IMR-90 (cell line): ENCODE measurements around the gene TNFRSF4. TPM values are rescaled to one million over a fixed set of nuclear protein-coding genes. Genes with fewer than 3 reads are reported as not detected.

Experiments
- ATAC-seq: fragments of 200-7000 bp; cut with Tn5 transposase; 2 replicates; pipeline ENCODE4 v1.9.1; 2020; ENCODE audit warnings: low read depth, mild to moderate bottlenecking, moderate library complexity
- BruUV-seq: library from RNA; stranded (reverse); fragments of 400-500 nt; replicated peaks from 2 replicates; lab custom pipeline; 2021; lab: Mats Ljungman, UMichigan
- CTCF ChIA-PET: fragments of 300-600 bp; formaldehyde crosslinking; extraction: SDS; loops from one replicate; lab custom pipeline; 2021; ENCODE audit warnings: antibody characterized with exemption; lab: Yijun Ruan, JAX
- POLR2A ChIA-PET: fragments of 300-600 bp; sonication (Branson Sonifier 250); formaldehyde crosslinking; loops from one replicate; lab custom pipeline; 2022; ENCODE audit warnings: antibody characterized with exemption; ENCODE audit not compliant: unreplicated experiment; lab: Charles Lee
- DNase-seq: peaks from one replicate; pipeline ENCODE4 v3.0.0; 2013
- H2AFZ ChIP-seq: replicated peaks from 2 replicates; pipeline ENCODE3; 2013; ENCODE audit warnings: low read length, mild to moderate bottlenecking; ENCODE audit not compliant: poor library complexity
- H2AK5ac ChIP-seq: 2 replicates; pipeline ENCODE4 v1.6.1; 2013; ENCODE audit warnings: low read depth, low read length, inconsistent platforms
- H2AK9ac ChIP-seq: replicated peaks from 2 replicates; pipeline ENCODE3; 2013; ENCODE audit warnings: mild to moderate bottlenecking, low read depth, low read length, moderate library complexity; ENCODE audit not compliant: poor library complexity
- H2BK120ac ChIP-seq: 2 replicates; pipeline ENCODE4 v1.6.1; 2013; ENCODE audit warnings: low read depth, low read length, inconsistent platforms
- H2BK15ac ChIP-seq: 3 replicates; pipeline ENCODE4 v1.6.1; 2013; ENCODE audit warnings: low read depth, low read length, inconsistent platforms
- H2BK20ac ChIP-seq: 2 replicates; pipeline ENCODE4 v1.6.1; 2013; ENCODE audit warnings: low read depth, mild to moderate bottlenecking, inconsistent platforms, low read length, moderate library complexity
- H2BK5ac ChIP-seq: 2 replicates; pipeline ENCODE4 v1.6.1; 2013; ENCODE audit warnings: mild to moderate bottlenecking, low read depth, low read length, inconsistent platforms; ENCODE audit not compliant: poor library complexity, severe bottlenecking
- H3K14ac ChIP-seq: replicated peaks from 2 replicates; pipeline ENCODE4 v1.6.1; 2013; ENCODE audit warnings: low read depth, low read length, inconsistent platforms
- H3K18ac ChIP-seq: 2 replicates; pipeline ENCODE4 v1.6.1; 2013; ENCODE audit warnings: low read depth, low read length, control low read depth
- H3K23ac ChIP-seq: 2 replicates; pipeline ENCODE4 v1.6.1; 2013; ENCODE audit warnings: low read depth, low read length, inconsistent platforms
- H3K27ac ChIP-seq: 2 replicates; pipeline ENCODE4 v1.5.1; 2013; ENCODE audit warnings: mild to moderate bottlenecking, control low read depth, low read length; ENCODE audit not compliant: insufficient read depth
- H3K27me3 ChIP-seq: 2 replicates; pipeline ENCODE4 v1.6.1; 2013; ENCODE audit warnings: low read length; ENCODE audit not compliant: control insufficient read depth, insufficient read depth
- H3K36me3 ChIP-seq: 2 replicates; pipeline ENCODE4 v1.6.1; 2013; ENCODE audit warnings: low read length, mixed read lengths; ENCODE audit not compliant: control insufficient read depth, insufficient read depth
- H3K4ac ChIP-seq: 2 replicates; pipeline ENCODE4 v1.6.1; 2013; ENCODE audit warnings: low read depth, low read length, inconsistent platforms
- H3K4me1 ChIP-seq: 2 replicates; pipeline ENCODE4 v1.6.1; 2013; ENCODE audit warnings: low read length, mixed read lengths; ENCODE audit not compliant: control insufficient read depth, insufficient read depth
- H3K4me2 ChIP-seq: 2 replicates; pipeline ENCODE4 v1.6.1; 2013; ENCODE audit warnings: low read depth, mild to moderate bottlenecking, control low read depth, low read length, moderate library complexity
- H3K4me3 ChIP-seq: 2 replicates; pipeline ENCODE4 v1.5.1; 2013; ENCODE audit warnings: low read depth, mild to moderate bottlenecking, control low read depth, low read length, moderate library complexity; ENCODE audit not compliant: insufficient read depth
- H3K56ac ChIP-seq: 2 replicates; pipeline ENCODE4 v1.6.1; 2013; ENCODE audit warnings: low read length, inconsistent platforms; ENCODE audit not compliant: insufficient read depth; ENCODE audit errors: extremely low read depth
- H3K79me1 ChIP-seq, 2 experiments: 2 replicates each; pipeline ENCODE4 v1.6.1; 2013; ENCODE audit warnings: low read length in 2 of 2, inconsistent platforms in 1 of 2, low read depth in 1 of 2
- H3K9ac ChIP-seq: 2 replicates; pipeline ENCODE4 v1.6.1; 2013; ENCODE audit warnings: low read depth, low read length, control low read depth
- H3K9me1 ChIP-seq: 2 replicates; pipeline ENCODE4 v1.6.1; 2013; ENCODE audit warnings: low read length, inconsistent platforms; ENCODE audit not compliant: insufficient read depth
- H3K9me3 ChIP-seq: 2 replicates; pipeline ENCODE4 v1.6.1; 2013; ENCODE audit warnings: low read length; ENCODE audit not compliant: control insufficient read depth, insufficient read depth
- H4K20me1 ChIP-seq: 2 replicates; pipeline ENCODE4 v1.6.1; 2013; ENCODE audit warnings: low read length, inconsistent platforms; ENCODE audit not compliant: insufficient read depth
- H4K5ac ChIP-seq: 2 replicates; pipeline ENCODE4 v1.6.1; 2013; ENCODE audit warnings: mild to moderate bottlenecking, low read depth, low read length, control low read depth
- H4K8ac ChIP-seq, 2 experiments: 2 replicates each; pipeline ENCODE4 v1.6.1; 2013; ENCODE audit warnings: low read depth in 2 of 2, low read length in 2 of 2, control low read depth in 1 of 2, inconsistent platforms in 1 of 2
- H4K91ac ChIP-seq: 2 replicates; pipeline ENCODE4 v1.6.1; 2013; ENCODE audit warnings: low read depth, low read length, inconsistent platforms; ENCODE audit not compliant: insufficient read depth
- CHD1 ChIP-seq: IDR thresholded peaks from 2 replicates; pipeline ENCODE4 v1.6.1; 2012; ENCODE audit warnings: low read depth, low read length, improper control_type of control experiment
- CTCF ChIP-seq: conservative IDR thresholded peaks from 2 replicates; pipeline ENCODE4 v1.5.1; 2012; ENCODE audit warnings: mild to moderate bottlenecking, low read depth, low read length, improper control_type of control experiment
- MXI1 ChIP-seq: IDR thresholded peaks from 2 replicates; pipeline ENCODE4 v1.6.1; 2012; ENCODE audit warnings: low read depth, mild to moderate bottlenecking, low read length, moderate library complexity, borderline replicate concordance
- NFE2L2 ChIP-seq: fragments of 150-350 bp; IDR thresholded peaks from 2 replicates; pipeline ENCODE4 v1.6.1; 2016; ENCODE audit warnings: low read depth, mild to moderate bottlenecking, low read length
- RAD21 ChIP-seq: IDR thresholded peaks from 2 replicates; pipeline ENCODE4 v1.6.1; 2012; ENCODE audit warnings: low read length, improper control_type of control experiment
- RCOR1 ChIP-seq: IDR thresholded peaks from 2 replicates; pipeline ENCODE4 v1.6.1; 2012; ENCODE audit warnings: mild to moderate bottlenecking, low read length, improper control_type of control experiment; ENCODE audit not compliant: insufficient replicate concordance
- RFX5 ChIP-seq: IDR thresholded peaks from 2 replicates; pipeline ENCODE4 v1.8.0; 2012; ENCODE audit warnings: low read depth, mild to moderate bottlenecking, low read length, moderate library complexity
- SMC3 ChIP-seq: fragments of 150-350 bp; IDR thresholded peaks from 2 replicates; pipeline ENCODE4 v1.6.1; 2016; ENCODE audit warnings: low read depth, mild to moderate bottlenecking, antibody characterized with exemption, low read length, moderate library complexity
- WGBS, 2 experiments: methylation state at CpG; one replicate each; pipeline versions ENCODE4 v1.1.5 to v1.1.7; 2013; ENCODE audit warnings: missing lambda C conversion rate in 2 of 2; ENCODE audit not compliant: insufficient read length in 1 of 2; ENCODE audit errors: extremely low coverage in 2 of 2; 5-methylcytosine and 5-hydroxymethylcytosine counted together
- dilution Hi-C: fragments of 300-500 bp; cut with HindIII; formaldehyde crosslinking; loops from one replicate; pipeline ENCODE4 v1.14.3; 2018; ENCODE audit warnings: low sequenced_read_pairs; ENCODE audit not compliant: unreplicated experiment
- in situ Hi-C: fragments of 300-500 bp; cut with MboI; formaldehyde crosslinking; loops from 3 replicates; pipeline ENCODE4 v1.14.3; 2019; ENCODE audit warnings: low sequenced_read_pairs, inconsistent platforms, mixed read lengths
- intact Hi-C: fragments of 100-400 bp; cut with micrococcal nuclease; formaldehyde crosslinking; loops from 2 replicates; pipeline ENCODE4 v1.10.0; 2022
- polyA plus RNA-seq, 3 experiments: library from polyadenylated mRNA; depleted of rRNA; stranded (reverse); fragments of >200 nt; gene quantifications; 2 replicates each; pipeline ENCODE4 v1.2.3, GENCODE V29; 2012; ENCODE audit warnings: low replicate concordance in 1 of 3
- total RNA-seq: library from RNA; depleted of rRNA; stranded (reverse); fragments of >200 nt; gene quantifications from 2 replicates; pipeline ENCODE4 v1.2.3, GENCODE V29; 2012
- TF ChIP-seq, protein P1 (sequence below): fragments of 150-350 bp; IDR thresholded peaks from 2 replicates; pipeline ENCODE4 v1.6.1; 2016; ENCODE audit warnings: low read depth, mild to moderate bottlenecking, low read length, moderate library complexity, borderline replicate concordance

TNFRSF4 gene
- total and polyA plus RNA-seq, 2 of the 4 experiments (the other 2 are of a cell fraction): 0.15 TPM; not detected in 1

DNA sequence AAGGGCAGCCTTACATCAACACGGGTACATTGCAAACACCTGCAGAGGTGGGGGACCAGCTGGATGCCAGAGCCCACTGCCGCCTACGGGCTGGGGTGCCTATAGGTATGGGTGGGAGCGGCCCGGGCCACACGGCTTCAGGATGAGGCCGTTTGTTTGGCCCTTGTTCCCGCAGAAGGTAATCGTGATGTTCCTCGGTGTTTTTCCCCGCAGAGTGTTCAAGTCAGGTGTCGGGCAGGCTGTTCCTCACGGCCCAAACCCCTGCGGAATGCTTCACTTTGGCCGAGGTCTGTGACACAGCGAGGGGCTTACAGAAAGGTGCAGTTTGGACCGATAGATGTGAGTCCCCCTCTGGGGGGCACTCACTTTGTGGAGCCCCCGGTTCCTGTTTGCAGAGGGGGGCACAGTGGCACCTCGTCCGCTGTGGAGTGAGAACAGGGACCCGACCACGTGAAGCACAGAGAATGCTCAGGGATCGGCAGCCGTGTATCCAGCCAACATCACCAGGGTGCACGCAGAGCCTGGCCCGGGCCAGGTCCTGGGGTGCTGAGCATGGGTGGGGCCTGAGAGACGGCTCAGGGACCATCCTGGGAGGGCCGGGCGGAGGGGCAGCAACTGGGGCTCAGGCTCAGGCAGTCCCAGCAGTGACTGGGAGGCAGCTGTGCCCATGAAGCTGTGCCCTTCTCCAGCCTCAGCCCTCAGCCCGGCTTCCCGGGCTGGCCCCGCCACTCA, 40.7 kb downstream of the TNFRSF4 start:
- CTCF ChIA-PET: no interaction called here
- Histone ChIP-seq H2AK9ac (peak overlapping the region; percentile 37), H2BK15ac (no peak overlapping the region), H3K27ac (no peak overlapping the region), H3K14ac (no peak overlapping the region), H4K5ac (no peak overlapping the region), H2BK20ac (no peak overlapping the region), H2AFZ (peak overlapping the region; percentile 32), H2BK120ac (no peak overlapping the region), H3K4ac (no peak overlapping the region), H4K20me1 (no peaks in the 10 kb centered on the region; the same call in 1 of the 2 replicates), H3K36me3 (no peaks in the 10 kb centered on the region), H3K9me3 (peaks cover 6% of the 10 kb centered on the region), H3K23ac (no peak overlapping the region), H3K4me3 (no peak overlapping the region), H3K9me1 (no peaks in the 10 kb centered on the region), H2BK5ac (no peak overlapping the region), H2AK5ac (no peak overlapping the region), H3K18ac (no peak overlapping the region), H3K56ac (no peak overlapping the region), H4K8ac (no peak overlapping the region), H3K27me3 (peaks cover 77% of the 10 kb centered on the region), H3K79me1 (no peaks in the 10 kb centered on the region), H4K91ac (no peak overlapping the region), H3K4me2 (no peak overlapping the region), H3K9ac (no peak overlapping the region), H3K4me1 (no peaks in the 10 kb centered on the region)
- intact Hi-C loops: no loop called here
- TF ChIP-seq NFE2L2 (no peak), SMC3 (no peak), MXI1 (no peak), CTCF (no peak), CHD1 (no peak), RCOR1 (no peak), RFX5 (no peak), RAD21 (no peak)
- TF ChIP-seq, protein P1, sequence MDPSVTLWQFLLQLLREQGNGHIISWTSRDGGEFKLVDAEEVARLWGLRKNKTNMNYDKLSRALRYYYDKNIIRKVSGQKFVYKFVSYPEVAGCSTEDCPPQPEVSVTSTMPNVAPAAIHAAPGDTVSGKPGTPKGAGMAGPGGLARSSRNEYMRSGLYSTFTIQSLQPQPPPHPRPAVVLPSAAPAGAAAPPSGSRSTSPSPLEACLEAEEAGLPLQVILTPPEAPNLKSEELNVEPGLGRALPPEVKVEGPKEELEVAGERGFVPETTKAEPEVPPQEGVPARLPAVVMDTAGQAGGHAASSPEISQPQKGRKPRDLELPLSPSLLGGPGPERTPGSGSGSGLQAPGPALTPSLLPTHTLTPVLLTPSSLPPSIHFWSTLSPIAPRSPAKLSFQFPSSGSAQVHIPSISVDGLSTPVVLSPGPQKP: no peak
- BruUV-seq: no TSS peak
- POLR2A ChIA-PET: no interaction called here
- in situ Hi-C loops: no loop called here
- dilution Hi-C loops: no loop called here
- ATAC-seq (no peak; the same call in 1 of the 2 replicates), DNase-seq (no peak)
- WGBS, 2 experiments: 42% methylated on average over 25 of the region's 32 CpGs; no CpG with 5 or more reads in 1 of the 2 experiments
